ENCODE results near the gene ZNF311. TPM values are rescaled to one million over a fixed set of nuclear protein-coding genes. Genes with fewer than 3 reads are reported as not detected.

The ZNF311 gene
- total and polyA plus RNA-seq, 11 donors = 0.07 to 0.84 (median 0.21) TPM; not detected in 2

DNA sequence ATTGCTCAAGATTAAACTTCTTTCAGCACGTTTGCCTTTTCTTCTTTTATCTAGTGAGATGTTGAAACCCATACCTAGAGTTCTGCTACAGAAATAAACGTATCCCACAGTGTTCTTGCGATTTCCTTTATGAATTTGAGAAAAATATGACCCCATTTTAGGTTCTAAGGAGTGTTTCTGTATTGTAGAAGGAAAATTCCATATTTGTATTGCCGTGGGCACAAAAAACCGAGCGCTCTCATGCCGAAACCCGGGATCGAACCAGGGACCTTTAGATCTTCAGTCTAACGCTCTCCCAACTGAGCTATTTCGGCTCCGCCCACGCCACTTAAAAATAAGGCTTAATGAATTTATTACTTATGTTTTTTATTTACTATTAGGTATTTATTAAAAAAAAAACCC, 23.7 kb downstream of the ZNF311 start:
- peak; percentile 54 to 74 (median 70) for DNase-seq
- intact Hi-C loops (cut with DNase I) = loop anchor here (1.0 to 10.0 kb wide), 12 partner anchors 24 to 1087 kb away; partner anchors contain the start of genes TRIM27 (in 3 of the 10) and ZNF311 (in 1 of the 10)

DNA sequence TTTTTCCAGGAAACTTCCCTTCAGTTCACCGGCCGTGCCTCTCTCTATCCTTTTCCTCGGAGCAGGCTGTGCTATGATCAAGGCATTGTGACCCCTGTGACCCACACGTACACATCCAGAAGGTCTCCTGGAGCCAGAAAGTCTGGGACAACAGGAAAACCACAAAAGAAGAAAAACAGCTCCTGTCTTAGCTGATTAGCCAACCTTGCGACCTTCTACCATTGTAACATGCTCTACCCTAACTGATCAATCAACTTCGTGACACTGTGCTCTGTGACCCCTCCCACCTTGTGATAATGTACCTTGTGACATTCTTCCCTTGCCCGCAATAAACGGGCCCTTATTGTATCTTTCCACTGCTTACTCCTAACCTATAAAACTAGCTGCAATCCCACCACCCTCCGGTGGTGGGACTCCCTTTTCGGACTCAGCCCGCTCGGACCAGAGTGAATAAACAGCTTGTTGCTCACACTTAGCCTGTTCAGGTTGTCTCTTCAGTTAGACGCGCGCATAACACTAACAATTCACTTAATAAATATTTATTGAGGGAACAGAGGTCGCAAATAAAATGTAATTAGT, 24.2 kb downstream of the ZNF311 start:
- intact Hi-C loops (cut with DNase I) = loop anchor here (1.0 to 10.0 kb wide), 12 partner anchors 24 to 1086 kb away; partner anchors contain the start of genes TRIM27 (in 3 of the 10) and ZNF311 (in 1 of the 10)
- 1 to 3% (median 2%) methylated on average over 16 of the region's 16 CpGs for WGBS, 4 donors
- ATAC-seq (peak in 3 of 4 donors; percentile 37 to 52 (median 40)), DNase-seq (peak in 3 of 5 donors; percentile 27 to 59 (median 53))
- H3K4me1 ChIP-seq = peaks cover 0 to 40% (median 6%) of the 10 kb centered on the region in 12 donors
- H3K36me3 ChIP-seq = no peaks in the 10 kb centered on the region
- H3K27ac ChIP-seq = peak overlapping the region in 11 of 12 donors; percentile 24 to 84 (median 72)
- peaks cover 0 to 24% (median 13%) of the 10 kb centered on the region in 9 donors for H3K27me3 ChIP-seq
- no peaks in the 10 kb centered on the region for H3K9me3 ChIP-seq
- no peak for TF ChIP-seq POLR2A (IDR thresholded peaks at IDR 0.05)
- TF ChIP-seq, protein P1, sequence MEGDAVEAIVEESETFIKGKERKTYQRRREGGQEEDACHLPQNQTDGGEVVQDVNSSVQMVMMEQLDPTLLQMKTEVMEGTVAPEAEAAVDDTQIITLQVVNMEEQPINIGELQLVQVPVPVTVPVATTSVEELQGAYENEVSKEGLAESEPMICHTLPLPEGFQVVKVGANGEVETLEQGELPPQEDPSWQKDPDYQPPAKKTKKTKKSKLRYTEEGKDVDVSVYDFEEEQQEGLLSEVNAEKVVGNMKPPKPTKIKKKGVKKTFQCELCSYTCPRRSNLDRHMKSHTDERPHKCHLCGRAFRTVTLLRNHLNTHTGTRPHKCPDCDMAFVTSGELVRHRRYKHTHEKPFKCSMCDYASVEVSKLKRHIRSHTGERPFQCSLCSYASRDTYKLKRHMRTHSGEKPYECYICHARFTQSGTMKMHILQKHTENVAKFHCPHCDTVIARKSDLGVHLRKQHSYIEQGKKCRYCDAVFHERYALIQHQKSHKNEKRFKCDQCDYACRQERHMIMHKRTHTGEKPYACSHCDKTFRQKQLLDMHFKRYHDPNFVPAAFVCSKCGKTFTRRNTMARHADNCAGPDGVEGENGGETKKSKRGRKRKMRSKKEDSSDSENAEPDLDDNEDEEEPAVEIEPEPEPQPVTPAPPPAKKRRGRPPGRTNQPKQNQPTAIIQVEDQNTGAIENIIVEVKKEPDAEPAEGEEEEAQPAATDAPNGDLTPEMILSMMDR (IDR thresholded peaks at IDR 0.05) = peak in 8 of 12 donors; percentile 9 to 46 (median 30)
- peak overlapping the region; percentile 52 to 78 (median 68) for H3K4me3 ChIP-seq

More for the DNA sequence above, 23.7 kb downstream of the ZNF311 start:
- Histone ChIP-seq H3K4me3 (peak overlapping the region; percentile 52 to 78 (median 68)), H3K27me3 (peaks cover 0 to 20% (median 12%) of the 10 kb centered on the region in 9 donors), H3K4me1 (peaks cover 0 to 42% (median 6%) of the 10 kb centered on the region in 12 donors), H3K9me3 (no peaks in the 10 kb centered on the region), H3K36me3 (no peaks in the 10 kb centered on the region), H3K27ac (peak overlapping the region in 11 of 12 donors; percentile 31 to 84 (median 74))
- TF ChIP-seq POLR2A (IDR thresholded peaks at IDR 0.05) = no peak
- TF ChIP-seq, protein P1 (IDR thresholded peaks at IDR 0.05) = peak in 1 of 12 donors; percentile 3
- WGBS, 4 donors = 0 to 1% (median 0%) methylated on average over 13 of the region's 13 CpGs
- ATAC-seq = peak; percentile 23 to 63 (median 44)

DNA sequence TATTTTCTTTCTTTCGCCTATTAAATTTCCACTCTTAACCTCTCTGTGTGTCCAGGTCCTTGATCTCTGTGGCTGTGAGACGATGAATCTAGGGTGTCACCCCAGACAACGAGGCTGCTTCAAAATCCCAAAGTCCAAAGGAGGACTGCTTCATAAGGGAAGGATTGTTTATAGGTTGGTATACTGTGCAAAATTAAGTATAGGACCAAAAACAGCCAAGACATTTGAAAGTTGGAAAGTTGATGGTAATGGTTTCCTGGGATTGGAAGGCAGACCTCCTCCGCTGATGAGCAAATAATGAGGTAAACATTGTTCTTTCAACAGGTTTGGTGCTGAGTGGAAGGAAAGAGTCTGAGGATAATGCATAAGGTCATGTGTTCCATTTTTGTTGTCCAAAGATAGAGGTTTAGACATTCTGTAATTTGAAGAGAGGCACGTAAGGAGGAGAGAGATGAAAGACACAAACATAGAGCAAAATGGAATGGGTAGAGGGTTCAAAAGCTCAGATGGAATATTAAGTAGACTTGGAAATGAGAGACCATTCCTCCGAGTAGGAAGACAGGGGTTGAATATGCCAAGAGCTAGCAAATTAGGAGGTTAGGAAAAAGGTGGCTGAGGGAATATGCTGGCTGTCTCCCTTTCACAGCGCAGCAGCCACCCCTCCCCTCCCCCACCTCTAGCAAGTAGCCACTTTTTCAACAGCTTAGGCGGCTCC, 24.8 kb downstream of the ZNF311 start:
- WGBS, 4 donors = 54 to 58% (median 56%) methylated on average over 8 of the region's 8 CpGs
- peaks cover 0 to 30% (median 15%) of the 10 kb centered on the region in 9 donors for H3K27me3 ChIP-seq
- H3K4me1 ChIP-seq = peaks cover 0 to 37% (median 5%) of the 10 kb centered on the region in 12 donors
- peak in 1 of 4 donors; percentile 8 for ATAC-seq
- TF ChIP-seq POLR2A (IDR thresholded peaks at IDR 0.05) = no peak
- peak overlapping the region in 6 of 12 donors; percentile 31 to 84 (median 76) for H3K27ac ChIP-seq
- no peaks in the 10 kb centered on the region for H3K36me3 ChIP-seq
- intact Hi-C loops (cut with DNase I) = loop anchor here (2.0 to 10.0 kb wide), 9 partner anchors 33 to 1085 kb away; partner anchors contain the start of gene TRIM27 (in 3 of the 10)
- H3K4me3 ChIP-seq = peak overlapping the region in 10 of 12 donors; percentile 52 to 78 (median 70)
- peak in 2 of 5 donors; percentile 11 to 28 for DNase-seq
- H3K9me3 ChIP-seq = no peaks in the 10 kb centered on the region

DNA sequence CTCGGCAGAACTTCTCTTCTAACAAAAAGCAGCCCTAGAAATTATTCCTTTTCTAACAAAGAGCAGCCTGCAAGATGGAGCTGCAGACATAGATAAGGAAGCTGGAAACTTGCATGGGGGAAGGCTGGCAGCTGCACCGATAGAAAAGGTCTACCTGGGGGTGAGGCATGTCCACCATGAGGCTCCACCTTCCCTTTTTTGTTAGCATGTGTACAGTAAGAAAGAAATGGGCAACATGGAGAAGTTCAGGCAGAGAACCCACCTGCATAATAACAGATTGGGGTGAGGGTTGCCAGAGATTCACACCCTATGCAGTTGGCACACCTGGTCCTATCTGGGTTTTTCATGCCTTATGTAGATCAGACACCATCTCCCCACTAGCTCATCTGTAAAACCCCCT, 25.4 kb downstream of the ZNF311 start:
- Histone ChIP-seq H3K27me3 (peaks cover 0 to 33% (median 15%) of the 10 kb centered on the region in 9 donors), H3K4me3 (no peak overlapping the region), H3K36me3 (no peaks in the 10 kb centered on the region), H3K9me3 (no peaks in the 10 kb centered on the region), H3K27ac (no peak overlapping the region), H3K4me1 (peaks cover 0 to 37% (median 5%) of the 10 kb centered on the region in 12 donors)
- TF ChIP-seq, protein P1 (IDR thresholded peaks at IDR 0.05) = no peak
- no peak for TF ChIP-seq POLR2A (IDR thresholded peaks at IDR 0.05)
- 45 to 53% (median 51%) methylated on average over 2 of the region's 2 CpGs for WGBS, 4 donors
- DNase-seq (no peak), ATAC-seq (no peak)
- intact Hi-C loops (cut with DNase I) = loop anchor here (2.0 to 10.0 kb wide), 9 partner anchors 32 to 1085 kb away; partner anchors contain the start of gene TRIM27 (in 3 of the 10)
